GM12892 (cell line): ENCODE results near the gene ACER3.

Experiments
- POLR2A ChIP-seq: IDR thresholded peaks from 2 replicates; pipeline ENCODE4 v1.6.1; 2011; ENCODE audit warnings: low read depth, low read length, control low read depth
- POLR2AphosphoS5 ChIP-seq: IDR thresholded peaks from 2 replicates; pipeline ENCODE4 v1.6.1; 2011; ENCODE audit warnings: low read depth, low read length, control low read depth
- TAF1 ChIP-seq: IDR thresholded peaks from 2 replicates; pipeline ENCODE4 v1.6.1; 2011; ENCODE audit warnings: low read depth, mild to moderate bottlenecking, control low read depth, low read length, borderline replicate concordance

- TF ChIP-seq POLR2A = no peak
- TF ChIP-seq TAF1 = no peak
- no peak for TF ChIP-seq POLR2AphosphoS5
Measured at GRCh38 chr11:76888989-76889388, 28.3 kb downstream of the ACER3 start.
